T-helper 1 cell treated with Interleukin-12 subunit alpha and Interleukin-12 subunit beta and Interleukin-4 antibody, amounts not matched to agents 30 μg/mL and 1 μg/mL, for 36 hours (primary cell): ENCODE measurements around the gene SLC25A44.

Experiments used
- H3K27ac Mint-ChIP-seq: one replicate; pipeline ENCODE4 v1.8.0; 2021; ENCODE audit warnings: mild to moderate bottlenecking, mixed read lengths
- H3K27me3 Mint-ChIP-seq: one replicate; pipeline ENCODE4 v1.8.0; 2021; ENCODE audit warnings: low read depth, mixed read lengths
- H3K36me3 Mint-ChIP-seq: one replicate; pipeline ENCODE4 v1.8.0; 2021; ENCODE audit warnings: low read depth, mixed read lengths
- H3K4me1 Mint-ChIP-seq: one replicate; pipeline ENCODE4 v1.8.0; 2021; ENCODE audit warnings: low read depth, mixed read lengths
- H3K4me3 Mint-ChIP-seq: one replicate; pipeline ENCODE4 v1.8.0; 2021; ENCODE audit warnings: mild to moderate bottlenecking, moderate library complexity, mixed read lengths
- H3K9me3 Mint-ChIP-seq: one replicate; pipeline ENCODE4 v1.8.0; 2021; ENCODE audit warnings: mixed read lengths

The SLC25A44 gene

GRCh38 chr1:156155756-156156510 is 38.0 kb upstream of the SLC25A44 start:
- H3K36me3 Mint-ChIP-seq = no peaks in the 10 kb centered on the region
- no peaks in the 10 kb centered on the region for H3K27me3 Mint-ChIP-seq
- peaks cover 56% of the 10 kb centered on the region for H3K4me1 Mint-ChIP-seq
- peak overlapping the region; percentile 62 for H3K27ac Mint-ChIP-seq
- no peak overlapping the region for H3K4me3 Mint-ChIP-seq
- H3K9me3 Mint-ChIP-seq = no peaks in the 10 kb centered on the region

DNA sequence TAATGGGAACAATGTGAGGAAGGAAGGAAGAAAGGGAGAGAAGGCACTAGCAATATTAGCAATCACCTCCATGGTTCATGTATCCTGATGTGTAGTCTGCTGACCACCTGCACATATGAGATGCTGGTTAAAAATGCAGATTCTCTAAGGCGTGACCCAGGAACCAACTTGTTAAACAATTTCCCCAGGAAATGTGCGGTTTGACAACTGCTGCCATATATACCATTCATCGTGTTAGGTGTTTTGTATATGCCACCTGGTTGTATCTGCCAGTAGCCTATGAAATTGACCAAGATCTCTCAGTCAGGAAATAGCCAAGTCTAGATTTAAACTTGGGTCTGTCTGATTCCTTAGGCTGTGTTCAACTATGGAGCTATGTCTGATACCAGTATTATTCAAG is 36.4 kb upstream of the SLC25A44 start:
- no peaks in the 10 kb centered on the region for H3K27me3 Mint-ChIP-seq
- no peak overlapping the region for H3K4me3 Mint-ChIP-seq
- peaks cover 58% of the 10 kb centered on the region for H3K4me1 Mint-ChIP-seq
- H3K27ac Mint-ChIP-seq = peak overlapping the region; percentile 51
- H3K36me3 Mint-ChIP-seq = no peaks in the 10 kb centered on the region
- H3K9me3 Mint-ChIP-seq = no peaks in the 10 kb centered on the region

DNA sequence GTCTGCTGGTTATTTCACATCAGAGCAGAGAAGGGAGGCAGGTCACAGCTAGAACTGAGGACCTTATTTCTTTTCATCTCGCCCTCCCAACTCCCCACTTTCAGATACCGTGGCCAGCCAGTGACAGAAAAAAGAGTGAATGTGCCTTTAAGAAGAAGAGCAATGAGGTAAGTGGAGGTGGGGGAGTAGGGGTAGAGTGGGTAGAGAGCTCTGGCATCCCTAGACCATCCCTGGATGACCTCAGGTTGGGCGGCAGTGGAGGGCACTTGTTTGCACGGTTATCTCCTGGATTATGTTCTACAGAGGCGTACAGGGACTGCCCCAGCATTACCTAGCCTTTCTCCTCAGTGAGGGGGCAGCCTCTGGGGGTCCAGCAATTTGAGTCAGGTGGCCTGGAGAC is 35.9 kb upstream of the SLC25A44 start:
- Mint-ChIP-seq H3K27me3 (no peaks in the 10 kb centered on the region), H3K4me1 (peaks cover 53% of the 10 kb centered on the region), H3K4me3 (no peak overlapping the region), H3K9me3 (no peaks in the 10 kb centered on the region), H3K36me3 (no peaks in the 10 kb centered on the region), H3K27ac (no peak overlapping the region)

- Mint-ChIP-seq H3K36me3 (peaks cover 3% of the 10 kb centered on the region), H3K4me3 (peak overlapping the region; percentile 60), H3K27ac (peak overlapping the region; percentile 46), H3K9me3 (peaks cover 3% of the 10 kb centered on the region), H3K27me3 (no peaks in the 10 kb centered on the region), H3K4me1 (peaks cover 45% of the 10 kb centered on the region)
Observed at GRCh38 chr1:156160000-156160742, 33.7 kb upstream of the SLC25A44 start.

DNA sequence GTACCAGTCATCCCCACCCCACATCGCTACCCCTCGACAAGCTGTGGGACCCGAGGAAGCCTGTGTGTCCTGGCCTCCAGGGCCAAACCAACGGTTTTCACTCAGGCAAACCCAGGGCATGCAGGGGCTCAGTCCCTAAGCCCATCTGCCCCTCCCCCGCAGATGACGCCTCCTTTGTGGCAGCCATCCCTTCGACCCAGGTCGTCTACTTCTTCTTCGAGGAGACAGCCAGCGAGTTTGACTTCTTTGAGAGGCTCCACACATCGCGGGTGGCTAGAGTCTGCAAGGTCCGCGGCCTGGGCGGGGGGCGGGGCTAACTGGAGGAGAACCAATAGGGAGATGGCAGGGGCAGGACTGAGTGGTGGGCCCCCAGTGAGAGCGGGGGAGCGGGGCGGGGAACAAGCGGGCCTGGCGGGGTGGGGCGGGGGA is 33.1 kb upstream of the SLC25A44 start:
- Mint-ChIP-seq H3K9me3 (peaks cover 8% of the 10 kb centered on the region), H3K4me3 (peak overlapping the region; percentile 60), H3K36me3 (peaks cover 4% of the 10 kb centered on the region), H3K27me3 (no peaks in the 10 kb centered on the region), H3K4me1 (peaks cover 46% of the 10 kb centered on the region), H3K27ac (peak overlapping the region; percentile 22)

DNA sequence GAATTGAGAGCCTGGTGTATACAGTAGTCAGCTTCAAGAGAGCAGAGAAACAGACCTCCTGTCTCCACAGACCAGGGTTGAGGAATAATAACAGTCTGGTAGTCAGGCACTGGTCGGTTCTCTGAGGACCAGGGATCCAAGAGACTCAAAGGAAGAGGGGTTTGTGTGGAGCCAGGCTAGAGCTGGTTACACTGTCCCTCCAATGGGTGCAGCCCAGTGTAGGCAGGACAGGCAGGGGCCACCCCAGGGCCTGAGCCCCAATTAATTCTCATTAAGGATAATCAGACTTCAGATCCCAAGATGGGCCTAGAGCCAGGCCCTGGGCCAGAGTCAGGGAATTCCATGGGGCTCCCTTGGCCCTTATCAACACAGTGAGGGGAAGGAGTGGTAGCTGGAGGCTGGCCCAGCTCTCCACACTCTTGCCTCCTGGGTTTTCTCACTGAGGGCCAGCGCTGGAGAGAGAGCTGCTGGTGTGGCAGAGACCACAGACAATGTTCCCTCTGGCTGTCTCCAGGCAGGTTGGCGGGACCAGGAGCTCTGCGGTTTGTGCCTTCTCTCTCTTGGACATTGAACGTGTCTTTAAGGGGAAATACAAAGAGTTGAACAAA is 31.4 kb upstream of the SLC25A44 start:
- Mint-ChIP-seq H3K4me3 (no peak overlapping the region), H3K27ac (no peak overlapping the region), H3K36me3 (peaks cover 6% of the 10 kb centered on the region), H3K4me1 (peaks cover 35% of the 10 kb centered on the region), H3K27me3 (no peaks in the 10 kb centered on the region), H3K9me3 (peaks cover 8% of the 10 kb centered on the region)

- no peaks in the 10 kb centered on the region for H3K27me3 Mint-ChIP-seq
- H3K36me3 Mint-ChIP-seq = peaks cover 6% of the 10 kb centered on the region
- peaks cover 28% of the 10 kb centered on the region for H3K4me1 Mint-ChIP-seq
- H3K4me3 Mint-ChIP-seq = no peak overlapping the region
- H3K27ac Mint-ChIP-seq = no peak overlapping the region
- peaks cover 8% of the 10 kb centered on the region for H3K9me3 Mint-ChIP-seq
Observed at GRCh38 chr1:156163712-156164111, 30.2 kb upstream of the SLC25A44 start.

DNA sequence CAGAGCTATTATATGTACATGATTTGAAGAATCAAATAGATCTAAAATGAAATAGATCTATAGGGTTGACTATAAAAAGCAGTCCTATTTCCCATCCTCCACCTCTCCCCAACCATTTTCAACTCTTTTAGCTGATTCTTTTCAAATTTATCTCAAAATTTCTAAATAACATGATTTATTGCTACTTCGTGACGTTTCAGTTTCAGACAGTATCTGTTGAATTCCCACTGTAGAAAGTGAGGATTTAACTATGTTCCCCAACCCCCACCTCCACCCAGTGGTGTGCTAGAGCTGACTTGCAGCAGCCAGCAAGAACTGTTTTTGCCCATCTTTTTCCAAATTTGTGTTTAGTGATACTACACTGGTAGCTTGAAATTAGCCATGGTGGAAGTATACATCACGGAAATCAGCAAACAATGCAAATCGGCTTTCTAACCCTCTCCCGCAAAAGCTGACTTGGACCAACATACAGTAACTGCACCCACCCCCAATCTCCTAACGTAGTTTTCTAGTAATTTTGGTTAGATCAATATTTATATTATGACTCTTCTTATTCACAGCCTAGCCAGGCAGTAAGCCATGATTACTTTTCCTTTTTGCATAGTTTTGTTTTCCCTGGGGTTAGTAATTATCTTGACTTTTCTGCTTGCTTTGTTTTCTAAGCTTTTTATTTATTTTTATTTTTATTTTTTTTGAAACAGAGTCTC is 29.6 kb upstream of the SLC25A44 start:
- Mint-ChIP-seq H3K36me3 (peaks cover 6% of the 10 kb centered on the region), H3K9me3 (peaks cover 8% of the 10 kb centered on the region), H3K27ac (no peak overlapping the region), H3K4me3 (no peak overlapping the region), H3K4me1 (peaks cover 25% of the 10 kb centered on the region), H3K27me3 (no peaks in the 10 kb centered on the region)

DNA sequence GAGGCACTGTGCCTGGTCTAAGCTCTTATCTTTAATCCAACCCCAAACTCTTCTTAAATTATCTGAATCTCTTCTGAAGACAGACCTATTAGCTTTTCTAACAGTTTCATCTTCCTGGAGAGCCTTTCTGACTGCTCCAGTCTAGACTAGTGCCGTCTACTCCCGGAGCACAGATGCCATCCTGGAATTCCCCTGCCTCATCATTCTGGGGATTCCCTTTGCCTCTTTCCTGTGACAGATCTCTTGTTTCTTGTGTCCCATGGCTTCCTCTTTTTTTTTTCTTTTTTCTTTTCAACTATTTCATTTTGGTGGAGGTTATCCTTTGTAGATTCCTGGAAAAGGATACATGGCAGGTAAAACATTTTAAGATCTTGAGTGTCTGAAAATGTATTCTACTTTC is 28.8 kb upstream of the SLC25A44 start:
- H3K9me3 Mint-ChIP-seq = peaks cover 8% of the 10 kb centered on the region
- H3K27ac Mint-ChIP-seq = peak overlapping the region; percentile 17
- no peaks in the 10 kb centered on the region for H3K27me3 Mint-ChIP-seq
- no peak overlapping the region for H3K4me3 Mint-ChIP-seq
- peaks cover 19% of the 10 kb centered on the region for H3K4me1 Mint-ChIP-seq
- peaks cover 6% of the 10 kb centered on the region for H3K36me3 Mint-ChIP-seq

- Mint-ChIP-seq H3K27me3 (no peaks in the 10 kb centered on the region), H3K27ac (no peak overlapping the region), H3K4me1 (peaks cover 9% of the 10 kb centered on the region), H3K36me3 (peaks cover 6% of the 10 kb centered on the region), H3K4me3 (no peak overlapping the region), H3K9me3 (peaks cover 8% of the 10 kb centered on the region)
Observed at GRCh38 chr1:156167536-156167935, 26.4 kb upstream of the SLC25A44 start.

GRCh38 chr1:156172696-156173470 is 21.0 kb upstream of the SLC25A44 start:
- H3K9me3 Mint-ChIP-seq = no peaks in the 10 kb centered on the region
- H3K4me1 Mint-ChIP-seq = peaks cover under 1% of the 10 kb centered on the region
- H3K27ac Mint-ChIP-seq = no peak overlapping the region
- peaks cover 4% of the 10 kb centered on the region for H3K27me3 Mint-ChIP-seq
- H3K4me3 Mint-ChIP-seq = no peak overlapping the region
- H3K36me3 Mint-ChIP-seq = no peaks in the 10 kb centered on the region

GRCh38 chr1:156176610-156177210 is 17.2 kb upstream of the SLC25A44 start:
- no peak overlapping the region for H3K27ac Mint-ChIP-seq
- peaks cover 6% of the 10 kb centered on the region for H3K4me1 Mint-ChIP-seq
- H3K27me3 Mint-ChIP-seq = peaks cover 7% of the 10 kb centered on the region
- H3K36me3 Mint-ChIP-seq = peaks cover 3% of the 10 kb centered on the region
- no peak overlapping the region for H3K4me3 Mint-ChIP-seq
- H3K9me3 Mint-ChIP-seq = no peaks in the 10 kb centered on the region

GRCh38 chr1:156177919-156178654 is 15.8 kb upstream of the SLC25A44 start:
- peaks cover 7% of the 10 kb centered on the region for H3K27me3 Mint-ChIP-seq
- H3K9me3 Mint-ChIP-seq = no peaks in the 10 kb centered on the region
- peak overlapping the region; percentile 21 for H3K27ac Mint-ChIP-seq
- peaks cover 3% of the 10 kb centered on the region for H3K36me3 Mint-ChIP-seq
- peaks cover 6% of the 10 kb centered on the region for H3K4me1 Mint-ChIP-seq
- no peak overlapping the region for H3K4me3 Mint-ChIP-seq
